ENCODE measurements around the gene SDHAF1. TPM values are rescaled to one million over a fixed set of nuclear protein-coding genes. Genes with fewer than 3 reads are reported as not detected.

SDHAF1 gene
- total RNA-seq, 2 experiments from 2014 or later: 26.1 to 52.6 TPM

GRCh38 chr19:36006955-36007354 lies 12.0 kb downstream of the SDHAF1 start:
- H3K79me2 ChIP-seq (ENCODE audit: insufficient read depth, low read depth, low read length): no peaks in the 10 kb centered on the region
- no peaks in the 10 kb centered on the region for H3K4me1 ChIP-seq (ENCODE audit: insufficient read depth, low read length, poor library complexity, severe bottlenecking)
- no peaks in the 10 kb centered on the region for H3K9me2 ChIP-seq (ENCODE audit: insufficient read depth, low read length)
- no peak overlapping the region for H3K27ac ChIP-seq (ENCODE audit: low read depth, low read length, poor library complexity, severe bottlenecking)
- DNase-seq (ENCODE audit: low spot score): no peak
- peaks cover 6% of the 10 kb centered on the region; the same call in 1 of the 2 replicates for H3K36me3 ChIP-seq (ENCODE audit: insufficient read depth, low read length)
- intact Hi-C loops (cut with micrococcal nuclease; ENCODE audit: unreplicated experiment): no loop called here
- H4K20me1 ChIP-seq (ENCODE audit: insufficient read depth, low read length): no peaks in the 10 kb centered on the region
- no peak overlapping the region for H3K4me2 ChIP-seq (ENCODE audit: low read length)
- no peak overlapping the region for H3K4me3 ChIP-seq (ENCODE audit: low read depth, low read length, poor library complexity, severe bottlenecking)
- no peaks in the 10 kb centered on the region for H3K9me3 ChIP-seq (ENCODE audit: low read length)
- no peak for TF ChIP-seq EZH2phosphoT487 (IDR thresholded peaks at IDR 0.05; ENCODE audit: borderline replicate concordance, low read depth, low read length)
- TF ChIP-seq, protein P1, sequence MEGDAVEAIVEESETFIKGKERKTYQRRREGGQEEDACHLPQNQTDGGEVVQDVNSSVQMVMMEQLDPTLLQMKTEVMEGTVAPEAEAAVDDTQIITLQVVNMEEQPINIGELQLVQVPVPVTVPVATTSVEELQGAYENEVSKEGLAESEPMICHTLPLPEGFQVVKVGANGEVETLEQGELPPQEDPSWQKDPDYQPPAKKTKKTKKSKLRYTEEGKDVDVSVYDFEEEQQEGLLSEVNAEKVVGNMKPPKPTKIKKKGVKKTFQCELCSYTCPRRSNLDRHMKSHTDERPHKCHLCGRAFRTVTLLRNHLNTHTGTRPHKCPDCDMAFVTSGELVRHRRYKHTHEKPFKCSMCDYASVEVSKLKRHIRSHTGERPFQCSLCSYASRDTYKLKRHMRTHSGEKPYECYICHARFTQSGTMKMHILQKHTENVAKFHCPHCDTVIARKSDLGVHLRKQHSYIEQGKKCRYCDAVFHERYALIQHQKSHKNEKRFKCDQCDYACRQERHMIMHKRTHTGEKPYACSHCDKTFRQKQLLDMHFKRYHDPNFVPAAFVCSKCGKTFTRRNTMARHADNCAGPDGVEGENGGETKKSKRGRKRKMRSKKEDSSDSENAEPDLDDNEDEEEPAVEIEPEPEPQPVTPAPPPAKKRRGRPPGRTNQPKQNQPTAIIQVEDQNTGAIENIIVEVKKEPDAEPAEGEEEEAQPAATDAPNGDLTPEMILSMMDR (conservative IDR thresholded peaks at IDR 0.05; ENCODE audit: low read length): no peak
- BruUV-seq (replicated peaks): no TSS peak
- CTCF ChIA-PET (ENCODE audit: unreplicated experiment): no interaction called here
- no peak overlapping the region for H2AFZ ChIP-seq (ENCODE audit: low read length)
- POLR2A ChIA-PET: no interaction called here

- H3K4me1 ChIP-seq (ENCODE audit: insufficient read depth, low read length, poor library complexity, severe bottlenecking): no peaks in the 10 kb centered on the region
- H3K36me3 ChIP-seq (ENCODE audit: insufficient read depth, low read length): no peaks in the 10 kb centered on the region
- H3K4me2 ChIP-seq (ENCODE audit: low read length): no peak within 1 kb of the TSS
- no peak within 1 kb of the TSS for H3K27ac ChIP-seq (ENCODE audit: low read depth, low read length, poor library complexity, severe bottlenecking)
- intact Hi-C loops (cut with micrococcal nuclease; ENCODE audit: unreplicated experiment): no loop called here
- no peaks in the 10 kb centered on the region for H3K9me2 ChIP-seq (ENCODE audit: insufficient read depth, low read length)
- H3K9me3 ChIP-seq (ENCODE audit: low read length): no peaks in the 10 kb centered on the region
- H3K4me3 ChIP-seq (ENCODE audit: low read depth, low read length, poor library complexity, severe bottlenecking): no peak within 1 kb of the TSS
- H2AFZ ChIP-seq (ENCODE audit: low read length): no peak within 1 kb of the TSS
- no peak for DNase-seq (ENCODE audit: low spot score)
- H3K79me2 ChIP-seq (ENCODE audit: insufficient read depth, low read depth, low read length): no peaks in the 10 kb centered on the region
- ChIA-PET POLR2A (interaction anchor here (1.3 kb wide), 1 partner anchor 46 kb away, joined by 4 read pairs; the partner anchor contains the start of gene THAP8), CTCF (ENCODE audit: unreplicated experiment) (no interaction called here)
- BruUV-seq (replicated peaks): no TSS peak
- TF ChIP-seq, protein P1 (conservative IDR thresholded peaks at IDR 0.05; ENCODE audit: low read length): no peak
- TF ChIP-seq EZH2phosphoT487 (IDR thresholded peaks at IDR 0.05; ENCODE audit: borderline replicate concordance, low read depth, low read length): no peak
- H4K20me1 ChIP-seq (ENCODE audit: insufficient read depth, low read length): no peaks in the 10 kb centered on the region
Measured at GRCh38 chr19:36008336-36008978, 13.5 kb downstream of the SDHAF1 start, which contains the start of gene SYNE4. Gene SYNE4, minus strand, starts transcription at chr19:36008813. Its CDS starts 132 bp downstream, at chr19:36008681.

GRCh38 chr19:36009220-36009619 lies 14.2 kb downstream of the SDHAF1 start:
- no TSS peak for BruUV-seq (replicated peaks)
- no peak overlapping the region for H2AFZ ChIP-seq (ENCODE audit: low read length)
- TF ChIP-seq, protein P1 (conservative IDR thresholded peaks at IDR 0.05; ENCODE audit: low read length): no peak
- TF ChIP-seq EZH2phosphoT487 (IDR thresholded peaks at IDR 0.05; ENCODE audit: borderline replicate concordance, low read depth, low read length): no peak
- intact Hi-C loops (cut with micrococcal nuclease; ENCODE audit: unreplicated experiment): no loop called here
- DNase-seq (ENCODE audit: low spot score): no peak
- ChIA-PET CTCF (ENCODE audit: unreplicated experiment) (no interaction called here), POLR2A (interaction anchor here (1.3 kb wide), 1 partner anchor 45 kb away, joined by 4 read pairs; the partner anchor contains the start of gene THAP8)
- H3K4me3 ChIP-seq (ENCODE audit: low read depth, low read length, poor library complexity, severe bottlenecking): no peak overlapping the region
- no peaks in the 10 kb centered on the region for H3K79me2 ChIP-seq (ENCODE audit: insufficient read depth, low read depth, low read length)
- no peaks in the 10 kb centered on the region for H3K36me3 ChIP-seq (ENCODE audit: insufficient read depth, low read length)
- no peaks in the 10 kb centered on the region for H3K9me3 ChIP-seq (ENCODE audit: low read length)
- H3K4me1 ChIP-seq (ENCODE audit: insufficient read depth, low read length, poor library complexity, severe bottlenecking): no peaks in the 10 kb centered on the region
- no peaks in the 10 kb centered on the region for H4K20me1 ChIP-seq (ENCODE audit: insufficient read depth, low read length)
- no peaks in the 10 kb centered on the region for H3K9me2 ChIP-seq (ENCODE audit: insufficient read depth, low read length)
- H3K27ac ChIP-seq (ENCODE audit: low read depth, low read length, poor library complexity, severe bottlenecking): no peak overlapping the region
- H3K4me2 ChIP-seq (ENCODE audit: low read length): no peak overlapping the region
